HepG2 (cell line): ENCODE data around the gene ILRUN. TPM values are rescaled to one million over a fixed set of nuclear protein-coding genes. Genes with fewer than 3 reads are reported as not detected.
"Not testable (repeated sequence)": the region's sequence is repeated elsewhere in the genome, so short reads cannot be mapped to it uniquely, and the experiment has no call there.

ENCODE experiments used
- ATAC-seq: fragments of 200-7000 bp; cut with Tn5 transposase; 3 replicates; pipeline ENCODE4 v1.9.1; 2020; ENCODE audit warnings: mild to moderate bottlenecking, moderate library complexity
- BruUV-seq: library from RNA; stranded (reverse); fragments of 400-500 nt; replicated peaks from 2 replicates; lab custom pipeline; 2021; lab: Mats Ljungman, UMichigan
- CTCF ChIA-PET: fragments of 300-600 bp; formaldehyde crosslinking; extraction: SDS; loops from one replicate; lab custom pipeline; 2021; ENCODE audit warnings: low total read pairs, inconsistent platforms, low intra/inter-chr PET ratio; lab: Yijun Ruan, JAX
- POLR2A ChIA-PET: fragments of 350-600 bp; sonication (Branson Sonifier 250); formaldehyde crosslinking; loops from one replicate; lab custom pipeline; 2020; ENCODE audit warnings: antibody characterized with exemption, inconsistent platforms; lab: Yijun Ruan, JAX
- DNase-seq: peaks from one replicate; pipeline ENCODE4 v3.0.0-alpha.2; 2015; ENCODE audit warnings: low spot score
- FAIRE-seq: peaks from 3 replicates; lab custom pipeline; 2011; peaks lifted over from hg19 to GRCh38; lab: Jason Lieb, UNC
- H2AFZ ChIP-seq: one replicate; pipeline ENCODE4 v1.6.1; 2011; ENCODE audit warnings: low read length, inconsistent platforms
- H3K27ac ChIP-seq: fragments of 300-600 bp; 3 replicates; pipeline ENCODE4 v1.8.0; 2011; ENCODE audit warnings: mixed run types, mild to moderate bottlenecking, mixed read lengths, low read length, inconsistent platforms; ENCODE audit not compliant: insufficient read depth; ENCODE audit errors: extremely low read length
- H3K27me3 ChIP-seq, 2 experiments: fragments of 200-600 bp in 1 of 2; 2 replicates in 1 of 2; 3 replicates in 1 of 2; pipeline versions ENCODE4 v1.6.0 to v1.8.0; 2011; ENCODE audit warnings: low read length in 2 of 2, mild to moderate bottlenecking in 2 of 2, moderate library complexity in 2 of 2, inconsistent platforms in 1 of 2; ENCODE audit not compliant: insufficient read depth in 2 of 2, control insufficient read depth in 1 of 2
- H3K36me3 ChIP-seq, 2 experiments: fragments of 200-600 bp in 1 of 2; replicated peaks in 1 of 2; 2 replicates in 1 of 2; 3 replicates in 1 of 2; pipeline versions ENCODE4 v1.5.1 to v1.8.0; 2011; ENCODE audit warnings: low read length in 2 of 2, inconsistent platforms in 1 of 2; ENCODE audit not compliant: insufficient read depth in 2 of 2, control insufficient read depth in 1 of 2
- H3K4me1 ChIP-seq: 2 replicates; pipeline ENCODE4 v1.5.1; 2012; ENCODE audit warnings: low read length, inconsistent platforms; ENCODE audit not compliant: insufficient read depth
- H3K4me2 ChIP-seq: 2 replicates; pipeline ENCODE4 v1.6.0; 2011; ENCODE audit warnings: low read depth, low read length, inconsistent platforms
- H3K4me3 ChIP-seq, 3 experiments: fragments of 200-600 bp in 1 of 3; sonication (generic), shearing (Covaris generic) in 1 of 3; replicated peaks in 1 of 3; 2 replicates each; pipeline ENCODE4 v1.5.1; 2011 to 2016; ENCODE audit warnings: low read length in 3 of 3, inconsistent platforms in 2 of 3, low read depth in 2 of 3, mild to moderate bottlenecking in 2 of 3, control low read depth in 1 of 3, mixed read lengths in 1 of 3; ENCODE audit not compliant: insufficient read depth in 1 of 3
- H3K79me2 ChIP-seq: one replicate; pipeline ENCODE4 v1.6.1; 2011; ENCODE audit warnings: low read length, inconsistent platforms; ENCODE audit not compliant: insufficient read depth
- H3K9ac ChIP-seq: 2 replicates; pipeline ENCODE4 v1.6.0; 2011; ENCODE audit warnings: mild to moderate bottlenecking, low read depth, low read length, inconsistent platforms; ENCODE audit not compliant: insufficient read depth
- H3K9me3 ChIP-seq: 2 replicates; pipeline ENCODE4 v1.5.1; 2012; ENCODE audit warnings: mild to moderate bottlenecking, low read length
- H4K20me1 ChIP-seq: 2 replicates; pipeline ENCODE4 v1.6.0; 2011; ENCODE audit warnings: inconsistent platforms, mild to moderate bottlenecking, low read length, moderate library complexity; ENCODE audit not compliant: insufficient read depth
- MED1 ChIP-seq: sonication (generic); formaldehyde crosslinking; IDR thresholded peaks from 2 replicates; pipeline ENCODE4 v1.4.0; 2020; ENCODE audit warnings: missing genetic modification reagents
- SP5 ChIP-seq: IDR thresholded peaks from 2 replicates; pipeline ENCODE4 v1.6.1; 2016; ENCODE audit warnings: low read depth, borderline replicate concordance
- ZBTB40 ChIP-seq, 2 experiments: fragments of 450-650 bp in 1 of 2; sonication (generic) in 1 of 2; formaldehyde crosslinking in 1 of 2; IDR thresholded peaks; 2 replicates each; pipeline versions ENCODE4 v1.6.1 to v1.8.0; 2016 to 2022; ENCODE audit warnings: antibody characterized with exemption in 1 of 2, mild to moderate bottlenecking in 1 of 2, missing genetic modification reagents in 1 of 2
- ZBTB42 ChIP-seq: sonication (generic); formaldehyde crosslinking; IDR thresholded peaks from 2 replicates; pipeline ENCODE4 v1.5.0; 2020; ENCODE audit warnings: mild to moderate bottlenecking, missing genetic modification reagents
- ZMYM2 ChIP-seq: sonication (generic); formaldehyde crosslinking; IDR thresholded peaks from 2 replicates; pipeline ENCODE4 v1.8.0; 2022; ENCODE audit warnings: mild to moderate bottlenecking, missing genetic modification reagents
- ZNF10 ChIP-seq: sonication (generic); formaldehyde crosslinking; IDR thresholded peaks from 2 replicates; pipeline ENCODE4 v1.4.0; 2020; ENCODE audit warnings: mild to moderate bottlenecking, low read depth, missing genetic modification reagents, borderline replicate concordance
- WGBS: methylation state at CpG from one replicate; pipeline ENCODE4 v1.1.6; 2017; ENCODE audit warnings: low lambda C conversion rate; 5-methylcytosine and 5-hydroxymethylcytosine counted together
- in situ Hi-C: cut with HindIII; loops from 2 replicates; pipeline ENCODE4 v1.10.0; 2017; ENCODE audit warnings: low pct_unique_long_range_greater_than_20kb; ENCODE audit not compliant: extremely low pct_ligation_motif_present
- intact Hi-C: fragments of 100-400 bp; cut with micrococcal nuclease; formaldehyde crosslinking; loops from one replicate; pipeline ENCODE4 v1.10.0; 2022; ENCODE audit not compliant: unreplicated experiment
- polyA plus RNA-seq, 8 experiments: library from polyadenylated mRNA; depleted of rRNA in 3 of 8; stranded (reverse) in 7 of 8; unstranded in 1 of 8; fragments of >200 nt; fragmentation: Illumina TruSeq in 4 of 8; extraction: Trizol in 4 of 8; gene quantifications; 2 replicates each; pipeline versions ENCODE4 v1.2.1 to v1.2.3, GENCODE V29; 2011 to 2016; ENCODE audit warnings: low read depth in 4 of 8, missing spikeins in 1 of 8, mixed read lengths in 1 of 8; ENCODE audit not compliant: insufficient read depth in 1 of 8
- total RNA-seq, 5 experiments: library from RNA; depleted of rRNA; stranded (reverse); fragments of >200 nt; fragmentation: Illumina TruSeq; extraction: Trizol; gene quantifications; 2 replicates each; pipeline ENCODE4 v1.2.3, GENCODE V29; 2016; ENCODE audit warnings: low read depth in 1 of 5

Gene ILRUN
- total and polyA plus RNA-seq, 2 of the 13 experiments (the other 11 are each of a cell fraction or from before 2014, with no cell fraction given) = 45.5 to 66.6 TPM

GRCh38 chr6:34745277-34746103 lies 48.9 kb upstream of the ILRUN start (continued):
- TF ChIP-seq ZBTB40 (IDR thresholded peaks at IDR 0.05) (peak; percentile 39; the same call in 1 of the 2 replicates), ZBTB40 (CRISPR knock-in tag; IDR thresholded peaks at IDR 0.05) (peak; percentile 96), ZMYM2 (no peak), ZNF10 (CRISPR knock-in tag) (no peak), MED1 (CRISPR knock-in tag) (peak; percentile 42), ZBTB42 (CRISPR knock-in tag) (no peak), SP5 (0 out of 2 replicates have a peak, but pooled peaks have one; percentile 8)

- H3K4me2 ChIP-seq, ATAC-seq, H3K79me2 ChIP-seq, H3K36me3 ChIP-seq, H3K27me3 ChIP-seq, H3K4me3 ChIP-seq, CTCF ChIA-PET, H2AFZ ChIP-seq, H3K9ac ChIP-seq, in situ Hi-C loops, BruUV-seq, DNase-seq, H3K27ac ChIP-seq, H3K9me3 ChIP-seq, H4K20me1 ChIP-seq, FAIRE-seq: not testable (repeated sequence)
- intact Hi-C loops = loop anchor here (5.0 kb wide), 1 partner anchor 37 kb away; no protein-coding TSS in a partner anchor
- WGBS = 95% methylated on average over 10 of the region's 10 CpGs
- peaks cover 94% of the 10 kb centered on the region for H3K4me1 ChIP-seq
- POLR2A ChIA-PET = interaction anchor here (2.8 to 3.1 kb wide), 2 partner anchors 12 to 13 kb away, joined by 10 to 53 read pairs; partner anchors contain the start of gene SNRPC
Measured at GRCh38 chr6:34744294-34744647, 47.7 kb upstream of the ILRUN start.
